MM.1S (cell line): ENCODE measurements around the gene PUM1.

ENCODE experiments used
- EZH2 ChIP-seq: fragments of 300-600 bp; sonication (generic); optimal IDR thresholded peaks from 2 replicates; pipeline ENCODE3; 2017; ENCODE audit warnings: low read depth, mild to moderate bottlenecking, antibody characterized with exemption, low read length, mixed read lengths
- TF ChIP-seq, protein P1 (sequence below): fragments of 300-600 bp; sonication (generic); IDR thresholded peaks from 2 replicates; pipeline ENCODE4 v1.5.1; 2016; ENCODE audit warnings: antibody characterized with exemption, low read length, mixed read lengths

DNA sequence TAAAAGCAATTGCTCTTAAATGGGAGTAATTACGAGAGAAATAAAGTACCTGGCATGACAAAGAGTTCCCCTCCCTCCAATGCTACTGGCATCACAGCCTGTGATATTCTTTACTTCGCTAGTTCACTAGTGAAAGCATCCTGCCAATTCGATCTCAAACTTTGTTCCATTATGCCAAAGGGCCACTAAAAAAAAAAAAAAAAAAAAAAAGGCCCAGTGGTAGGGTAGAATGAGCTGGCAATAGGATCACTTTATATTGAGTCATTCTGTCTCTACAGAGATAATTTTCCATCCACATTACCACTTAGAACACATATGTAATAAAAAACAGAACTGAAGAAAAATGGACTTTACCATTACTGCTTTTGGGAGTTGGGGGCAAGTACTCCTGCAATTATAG lies 11.2 kb downstream of the PUM1 start:
- TF ChIP-seq, protein P1, sequence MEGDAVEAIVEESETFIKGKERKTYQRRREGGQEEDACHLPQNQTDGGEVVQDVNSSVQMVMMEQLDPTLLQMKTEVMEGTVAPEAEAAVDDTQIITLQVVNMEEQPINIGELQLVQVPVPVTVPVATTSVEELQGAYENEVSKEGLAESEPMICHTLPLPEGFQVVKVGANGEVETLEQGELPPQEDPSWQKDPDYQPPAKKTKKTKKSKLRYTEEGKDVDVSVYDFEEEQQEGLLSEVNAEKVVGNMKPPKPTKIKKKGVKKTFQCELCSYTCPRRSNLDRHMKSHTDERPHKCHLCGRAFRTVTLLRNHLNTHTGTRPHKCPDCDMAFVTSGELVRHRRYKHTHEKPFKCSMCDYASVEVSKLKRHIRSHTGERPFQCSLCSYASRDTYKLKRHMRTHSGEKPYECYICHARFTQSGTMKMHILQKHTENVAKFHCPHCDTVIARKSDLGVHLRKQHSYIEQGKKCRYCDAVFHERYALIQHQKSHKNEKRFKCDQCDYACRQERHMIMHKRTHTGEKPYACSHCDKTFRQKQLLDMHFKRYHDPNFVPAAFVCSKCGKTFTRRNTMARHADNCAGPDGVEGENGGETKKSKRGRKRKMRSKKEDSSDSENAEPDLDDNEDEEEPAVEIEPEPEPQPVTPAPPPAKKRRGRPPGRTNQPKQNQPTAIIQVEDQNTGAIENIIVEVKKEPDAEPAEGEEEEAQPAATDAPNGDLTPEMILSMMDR = no peak
- no peak for TF ChIP-seq EZH2
